ENCODE results near the gene MACROD2.

The MACROD2 gene

DNA sequence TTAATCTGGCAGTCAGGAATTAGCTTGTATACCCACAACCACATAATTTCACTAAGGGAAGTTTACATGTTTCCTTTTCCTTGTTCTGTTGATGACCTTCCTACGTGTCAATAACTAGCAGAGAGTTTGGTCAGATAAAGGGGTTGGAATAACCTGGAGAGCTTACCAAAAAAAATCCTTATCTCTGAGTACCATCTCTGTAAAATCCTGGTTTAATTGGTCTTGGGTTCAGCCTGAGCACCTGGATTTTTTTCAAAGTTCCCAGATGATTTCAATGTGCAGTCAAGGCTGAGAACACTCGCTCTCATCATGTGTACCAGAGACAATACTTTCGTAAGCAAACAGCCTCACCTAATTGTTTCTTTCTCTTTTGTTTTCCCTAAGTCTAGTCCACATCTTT, 825.9 kb downstream of the MACROD2 start:
- H3K4me3 ChIP-seq (ENCODE audit: low read length) = no peak overlapping the region
- no peak for DNase-seq (ENCODE audit: low read depth)
- TF ChIP-seq, protein P1, sequence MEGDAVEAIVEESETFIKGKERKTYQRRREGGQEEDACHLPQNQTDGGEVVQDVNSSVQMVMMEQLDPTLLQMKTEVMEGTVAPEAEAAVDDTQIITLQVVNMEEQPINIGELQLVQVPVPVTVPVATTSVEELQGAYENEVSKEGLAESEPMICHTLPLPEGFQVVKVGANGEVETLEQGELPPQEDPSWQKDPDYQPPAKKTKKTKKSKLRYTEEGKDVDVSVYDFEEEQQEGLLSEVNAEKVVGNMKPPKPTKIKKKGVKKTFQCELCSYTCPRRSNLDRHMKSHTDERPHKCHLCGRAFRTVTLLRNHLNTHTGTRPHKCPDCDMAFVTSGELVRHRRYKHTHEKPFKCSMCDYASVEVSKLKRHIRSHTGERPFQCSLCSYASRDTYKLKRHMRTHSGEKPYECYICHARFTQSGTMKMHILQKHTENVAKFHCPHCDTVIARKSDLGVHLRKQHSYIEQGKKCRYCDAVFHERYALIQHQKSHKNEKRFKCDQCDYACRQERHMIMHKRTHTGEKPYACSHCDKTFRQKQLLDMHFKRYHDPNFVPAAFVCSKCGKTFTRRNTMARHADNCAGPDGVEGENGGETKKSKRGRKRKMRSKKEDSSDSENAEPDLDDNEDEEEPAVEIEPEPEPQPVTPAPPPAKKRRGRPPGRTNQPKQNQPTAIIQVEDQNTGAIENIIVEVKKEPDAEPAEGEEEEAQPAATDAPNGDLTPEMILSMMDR (conservative IDR thresholded peaks at IDR 0.05; ENCODE audit: low read depth, low read length) = no peak

DNA sequence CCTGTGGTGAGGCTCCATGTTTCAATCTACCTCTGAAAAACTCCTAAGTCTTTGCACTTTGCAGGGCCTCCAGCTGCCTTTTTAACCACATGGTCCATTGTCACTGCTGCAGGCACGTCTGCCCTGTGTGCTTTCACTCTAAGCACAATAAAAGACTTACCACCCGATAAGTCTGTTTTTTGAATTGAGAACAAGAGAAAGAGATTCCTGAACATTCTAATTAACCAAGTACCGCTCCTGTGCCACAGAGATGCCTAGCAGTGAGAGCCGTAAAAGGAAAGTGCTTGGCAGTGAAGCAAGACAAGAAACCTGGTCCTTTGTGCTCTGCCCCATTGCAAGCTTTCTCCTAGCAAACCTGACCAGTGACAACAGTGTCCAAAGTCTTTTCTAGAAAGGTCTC, 829.7 kb downstream of the MACROD2 start:
- TF ChIP-seq, protein P1 (conservative IDR thresholded peaks at IDR 0.05; ENCODE audit: low read depth, low read length) = no peak
- no peak overlapping the region for H3K4me3 ChIP-seq (ENCODE audit: low read length)
- DNase-seq (ENCODE audit: low read depth) = no peak

DNA sequence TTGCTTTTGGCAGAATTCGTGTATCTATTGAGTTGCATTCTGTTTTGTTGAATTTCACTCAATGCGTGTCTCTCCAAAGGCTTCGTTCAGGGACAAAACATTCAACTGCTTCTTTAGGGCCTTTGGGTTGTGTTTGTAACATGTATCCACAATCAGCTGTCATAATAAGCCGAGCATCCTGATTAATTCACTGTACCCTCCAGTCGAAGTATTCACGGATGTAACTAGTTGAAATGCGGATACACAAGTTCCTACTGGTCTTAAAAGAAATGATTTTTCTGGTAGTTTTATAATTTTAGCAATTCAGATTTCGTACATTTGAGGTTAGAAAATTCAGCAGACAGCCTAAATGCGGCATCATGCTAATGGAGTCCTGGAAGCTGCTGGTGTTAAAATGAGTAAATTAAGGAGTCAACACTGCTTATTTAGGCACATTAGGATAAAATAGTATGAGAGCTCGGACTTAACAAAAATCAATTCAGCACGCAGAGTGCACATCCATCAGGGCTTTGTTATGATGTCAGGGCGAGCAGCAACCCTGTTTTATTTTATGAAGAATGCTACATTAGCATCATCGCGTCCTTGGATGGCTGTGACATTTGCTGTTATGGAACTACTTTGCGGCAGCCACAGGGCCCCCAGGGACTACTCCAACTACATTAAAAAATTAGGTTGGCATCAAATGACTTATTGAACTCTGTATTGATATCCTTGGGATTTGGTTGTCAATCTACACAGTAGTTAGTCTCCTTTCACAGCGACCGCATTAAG, 831.4 kb downstream of the MACROD2 start:
- TF ChIP-seq, protein P1 (conservative IDR thresholded peaks at IDR 0.05; ENCODE audit: low read depth, low read length) = no peak
- no peak for DNase-seq (ENCODE audit: low read depth)

DNA sequence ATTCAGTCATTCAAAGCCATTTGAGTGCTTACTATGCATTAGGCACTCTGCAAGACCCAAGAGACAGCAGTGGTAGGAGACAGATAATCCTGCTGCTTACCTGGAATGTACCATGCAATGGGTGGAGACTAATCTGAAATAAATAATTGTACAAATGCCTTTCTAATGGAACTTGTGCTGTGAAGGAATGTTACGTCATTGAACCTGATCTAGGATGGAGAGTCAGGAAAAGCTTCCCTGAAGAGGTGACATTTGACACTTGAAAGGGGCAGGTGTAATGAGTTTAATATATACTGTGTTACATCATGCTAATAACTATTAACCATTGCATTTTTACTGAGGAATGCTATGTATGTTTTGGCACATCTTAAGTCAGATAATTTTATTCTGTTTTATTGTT, 833.1 kb downstream of the MACROD2 start:
- TF ChIP-seq, protein P1 (conservative IDR thresholded peaks at IDR 0.05; ENCODE audit: low read depth, low read length) = no peak
- no peak for DNase-seq (ENCODE audit: low read depth)
- H3K4me3 ChIP-seq (ENCODE audit: low read length) = no peak overlapping the region

More for the DNA sequence above, 831.4 kb downstream of the MACROD2 start:
- H3K4me3 ChIP-seq (ENCODE audit: low read length) = no peak overlapping the region

DNA sequence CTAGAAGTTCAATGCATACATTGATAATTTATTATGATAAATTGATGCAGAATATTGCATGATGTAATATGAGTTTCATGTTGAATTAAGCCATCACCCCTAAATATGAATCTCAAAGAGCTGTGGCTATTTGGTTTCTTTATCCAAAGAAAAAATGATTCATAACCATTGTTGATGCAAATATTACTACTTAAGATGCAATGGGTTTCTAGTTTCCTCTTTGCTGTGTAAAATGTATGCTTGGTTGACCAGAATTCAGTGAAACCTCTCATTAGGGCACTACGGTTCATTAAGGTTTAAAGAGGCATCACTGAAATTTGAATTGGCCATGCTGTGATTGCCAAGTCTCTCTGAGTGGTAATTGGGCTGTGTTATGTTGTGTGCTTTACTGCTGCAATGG, 834.6 kb downstream of the MACROD2 start:
- no peak for DNase-seq (ENCODE audit: low read depth)
- TF ChIP-seq, protein P1 (conservative IDR thresholded peaks at IDR 0.05; ENCODE audit: low read depth, low read length) = no peak
- no peak overlapping the region for H3K4me3 ChIP-seq (ENCODE audit: low read length)

DNA sequence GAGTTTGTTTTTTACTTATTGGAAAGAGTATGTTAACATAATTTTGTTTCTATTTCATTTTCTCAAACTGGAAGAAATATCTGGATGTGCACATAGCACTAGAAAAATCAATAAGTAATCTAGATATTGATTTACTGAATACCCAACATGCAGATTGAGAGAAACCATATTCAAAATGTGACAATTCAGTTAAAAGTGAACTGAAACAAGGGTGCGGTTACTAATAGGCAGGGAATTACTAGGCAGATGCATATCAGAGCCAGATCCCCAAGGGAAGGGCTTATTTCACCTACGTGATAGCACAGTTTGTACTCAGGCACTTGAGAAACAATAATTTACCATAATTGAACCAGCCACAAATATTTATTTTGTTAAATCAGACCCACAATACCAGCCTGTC, 835.1 kb downstream of the MACROD2 start:
- H3K4me3 ChIP-seq (ENCODE audit: low read length) = no peak overlapping the region
- TF ChIP-seq, protein P1 (conservative IDR thresholded peaks at IDR 0.05; ENCODE audit: low read depth, low read length) = no peak
- no peak for DNase-seq (ENCODE audit: low read depth)

DNA sequence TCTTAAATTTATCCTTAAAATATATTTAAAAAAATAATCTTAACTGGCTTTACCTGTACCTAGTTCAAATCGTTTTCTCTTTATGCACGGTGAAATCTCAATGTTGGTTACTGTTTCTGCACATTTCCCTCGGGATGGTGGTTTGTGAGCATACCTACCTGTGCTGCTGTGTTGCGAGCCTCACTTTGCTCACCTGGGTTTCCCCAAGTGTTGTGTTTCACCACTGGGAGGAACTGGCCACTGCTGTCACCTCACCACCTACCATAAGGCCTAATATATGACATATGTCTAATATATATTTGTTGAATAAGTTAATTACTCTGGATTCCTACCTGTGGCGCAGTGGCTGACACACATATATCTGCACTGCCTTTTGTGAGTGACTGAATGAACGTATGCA, 835.6 kb downstream of the MACROD2 start:
- no peak for DNase-seq (ENCODE audit: low read depth)
- no peak overlapping the region for H3K4me3 ChIP-seq (ENCODE audit: low read length)
- TF ChIP-seq, protein P1 (conservative IDR thresholded peaks at IDR 0.05; ENCODE audit: low read depth, low read length) = no peak

Data from retinal pigment epithelial cell (primary cell).